ENCODE results near the gene KRTAP4-12.
A peak's percentile ranks its signal among the peaks of the same experiment; 100 is the strongest.
"Not testable (repeated sequence)": the region's sequence is repeated elsewhere in the genome, so short reads cannot be mapped to it uniquely, and the experiment has no call there.

KRTAP4-12 gene

DNA sequence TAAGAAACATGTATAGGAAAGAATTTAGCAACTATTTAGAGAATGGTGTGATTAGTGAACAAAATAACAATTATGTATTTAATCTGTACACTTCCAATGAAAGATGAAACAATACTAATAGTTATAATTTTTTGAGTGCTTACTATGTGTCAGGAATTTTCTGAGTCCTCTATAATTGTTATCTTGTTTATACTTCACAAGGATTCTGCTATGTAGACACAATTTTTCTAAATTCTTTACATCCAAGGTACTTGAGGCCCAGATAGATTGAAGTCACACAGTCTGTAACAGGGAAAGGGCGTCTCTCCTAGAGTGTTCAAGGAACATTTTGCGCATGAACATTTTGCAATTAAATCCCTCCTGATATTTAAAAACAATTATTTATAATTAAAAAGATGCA lies 1.1 kb upstream of the KRTAP4-12 start:
- no peak for DNase-seq (ENCODE audit: low spot score)

DNA sequence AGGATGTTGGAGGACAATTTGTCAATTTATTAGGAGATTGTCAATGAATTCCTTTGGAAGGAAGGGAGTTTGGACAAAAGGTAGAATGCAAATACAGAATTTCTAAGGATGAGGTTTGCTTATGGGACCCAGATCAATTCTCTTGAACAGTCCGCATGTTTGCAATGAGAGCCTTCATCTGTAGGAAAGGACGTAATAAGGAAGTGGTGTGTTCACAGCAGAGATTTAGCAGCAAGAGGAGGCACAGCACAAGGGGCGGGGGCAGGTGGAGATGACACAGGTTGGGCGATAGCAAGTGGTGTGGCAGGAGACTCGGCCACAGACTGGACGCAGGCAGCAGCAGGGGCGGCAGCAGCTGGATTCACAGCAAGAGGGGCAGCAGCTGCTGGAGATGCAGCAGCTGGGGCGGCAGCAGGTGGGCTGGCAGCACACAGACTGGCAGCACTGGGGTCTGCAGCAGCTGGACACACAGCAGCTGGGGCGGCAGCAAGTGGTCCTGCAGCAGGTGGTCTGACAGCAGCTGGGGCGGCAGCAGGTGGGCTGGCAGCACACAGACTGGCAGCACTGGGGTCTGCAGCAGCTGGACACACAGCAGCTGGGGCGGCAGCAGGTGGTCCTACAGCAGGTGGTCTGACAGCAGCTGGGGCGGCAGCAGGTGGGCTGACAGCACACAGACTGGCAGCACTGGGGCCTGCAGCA lies 541 bp downstream of the KRTAP4-12 start:
- not testable (repeated sequence) for DNase-seq (ENCODE audit: low spot score)

DNA sequence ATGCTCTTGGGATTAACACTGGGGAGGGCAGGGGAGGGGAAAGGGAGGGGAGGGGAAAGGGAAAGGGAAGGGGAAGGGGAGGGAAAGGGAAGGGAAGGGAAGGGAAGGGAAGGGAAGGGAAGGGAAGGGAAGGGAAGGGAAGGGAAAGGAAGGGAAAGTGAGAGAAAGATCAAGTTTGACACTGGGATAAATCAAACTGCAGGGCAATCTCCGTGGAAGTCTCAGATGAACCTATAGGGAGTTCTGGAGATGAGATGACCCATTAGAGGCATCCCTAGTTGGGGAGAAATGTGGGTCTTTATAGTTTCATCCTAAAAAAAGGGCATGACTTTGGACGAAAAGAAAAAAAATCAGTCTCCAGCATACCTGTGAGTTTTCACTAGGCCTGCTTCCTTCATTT lies 2.2 kb downstream of the KRTAP4-12 start:
- DNase-seq (ENCODE audit: low spot score), result no peak

DNA sequence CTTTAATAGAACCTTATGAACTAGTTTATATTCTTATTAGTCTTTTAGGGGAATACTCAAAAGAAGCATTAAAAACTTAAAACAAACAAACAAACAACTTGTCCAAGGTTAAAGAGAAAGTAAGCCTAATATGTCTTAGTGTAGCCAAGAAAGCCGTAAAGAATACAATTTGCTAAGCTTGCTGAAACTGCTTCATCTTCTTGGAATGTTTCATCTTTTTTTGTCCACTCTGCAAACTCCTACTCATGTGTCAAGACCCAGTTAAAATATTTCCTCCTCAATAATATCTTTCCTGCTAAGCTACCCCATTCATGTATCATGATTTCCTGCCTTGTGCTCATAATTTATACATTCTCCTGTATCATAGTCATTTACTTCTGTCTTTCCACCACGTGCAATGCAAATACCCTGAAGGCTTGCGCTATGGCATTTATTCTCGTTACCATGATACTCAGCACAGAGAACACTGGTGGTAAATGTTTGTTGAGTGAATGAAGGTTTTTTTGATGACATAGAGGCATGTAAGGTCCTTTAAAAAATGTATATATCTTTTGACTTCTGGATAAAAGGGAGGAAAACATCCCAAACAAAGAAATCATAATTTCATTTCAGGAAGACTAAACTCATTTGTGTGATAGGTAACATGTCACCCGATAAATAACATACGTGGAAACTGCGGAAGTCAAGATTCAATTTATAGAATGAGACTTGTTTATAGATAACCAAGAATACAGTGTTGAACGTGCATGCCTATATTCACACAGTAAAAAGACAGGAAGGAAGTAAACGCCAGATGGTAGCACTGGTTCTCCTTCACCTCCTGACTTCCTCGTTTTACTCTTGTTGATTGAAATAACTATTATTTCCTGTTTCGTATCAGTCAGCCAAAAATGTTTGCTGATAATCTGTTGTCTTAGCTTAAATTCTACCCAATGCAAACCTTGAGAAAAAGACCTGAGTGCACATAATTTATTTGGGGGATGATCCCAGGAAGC lies 4.0 kb downstream of the KRTAP4-12 start:
- not testable (repeated sequence) for DNase-seq (ENCODE audit: low spot score)

DNA sequence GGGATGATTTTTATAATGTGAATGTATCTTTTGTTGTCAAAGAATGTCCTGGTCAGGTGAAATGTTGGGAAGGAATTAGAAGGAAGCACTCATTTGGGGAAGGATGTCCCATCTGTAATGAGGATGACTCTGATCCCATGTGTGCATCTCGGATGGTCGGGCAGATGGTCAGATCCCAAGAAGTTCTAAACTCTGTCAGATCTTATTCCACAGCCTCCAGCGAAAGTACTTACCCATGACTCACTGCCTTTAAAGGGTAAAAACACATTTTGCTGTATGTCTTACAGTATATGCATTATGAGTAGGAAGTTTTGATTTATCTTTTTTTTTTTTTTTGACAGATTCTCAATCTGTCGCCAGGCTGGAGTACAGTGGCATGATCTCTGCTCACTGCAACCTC lies 5.3 kb downstream of the KRTAP4-12 start:
- no peak for DNase-seq (ENCODE audit: low spot score)

DNA sequence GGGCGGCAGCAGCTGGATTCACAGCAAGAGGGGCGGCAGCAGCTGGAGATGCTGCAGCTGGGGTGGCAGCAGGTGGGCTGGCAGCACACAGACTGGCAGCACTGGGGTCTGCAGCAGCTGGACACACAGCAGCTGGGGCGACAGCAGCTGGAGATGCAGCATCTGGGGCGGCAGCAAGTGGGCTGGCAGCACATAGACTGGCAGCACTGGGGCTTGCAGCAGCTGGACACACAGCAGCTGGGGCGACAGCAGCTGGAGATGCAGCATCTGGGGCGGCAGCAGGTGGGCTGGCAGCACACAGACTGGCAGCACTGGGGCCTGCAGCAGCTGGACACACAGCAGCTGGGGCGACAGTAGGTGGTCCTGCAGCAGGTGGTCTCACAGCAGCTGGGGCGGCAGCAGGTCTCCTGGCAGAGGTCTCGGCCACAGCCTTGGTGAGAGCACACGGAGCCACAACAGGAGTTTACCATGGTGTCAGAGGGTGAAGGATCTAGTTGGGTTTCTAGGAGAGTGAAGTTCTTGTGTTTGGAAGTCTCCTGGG lies 6.1 kb downstream of the KRTAP4-12 start, which contains the start of gene KRTAP4-11:
TSS of gene KRTAP4-11 (minus strand) at position 528 of the 541 bp plus-strand sequence. CDS start at position 470, 58 bp downstream.
- DNase-seq (ENCODE audit: low spot score), result not testable (repeated sequence)

DNA sequence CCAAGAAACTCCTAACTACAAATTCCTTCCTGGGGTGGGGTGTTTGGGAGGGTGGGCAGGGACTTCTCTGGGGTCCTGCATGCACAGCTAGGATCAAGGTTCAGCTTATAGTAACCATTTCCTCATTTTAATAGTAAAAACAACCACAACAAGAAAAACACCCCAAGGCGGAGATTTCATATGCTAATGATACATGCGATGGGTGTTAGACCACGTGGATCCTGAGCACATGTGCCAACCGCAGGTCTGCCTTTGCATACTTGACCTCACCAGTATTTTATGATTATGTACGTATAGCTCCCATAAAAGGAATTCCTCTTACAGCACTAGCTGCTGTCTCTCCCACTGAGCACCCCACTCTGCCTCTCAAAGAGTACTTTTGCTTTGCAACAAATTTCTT lies 7.7 kb downstream of the KRTAP4-12 start:
- DNase-seq (ENCODE audit: low spot score), result no peak

DNA sequence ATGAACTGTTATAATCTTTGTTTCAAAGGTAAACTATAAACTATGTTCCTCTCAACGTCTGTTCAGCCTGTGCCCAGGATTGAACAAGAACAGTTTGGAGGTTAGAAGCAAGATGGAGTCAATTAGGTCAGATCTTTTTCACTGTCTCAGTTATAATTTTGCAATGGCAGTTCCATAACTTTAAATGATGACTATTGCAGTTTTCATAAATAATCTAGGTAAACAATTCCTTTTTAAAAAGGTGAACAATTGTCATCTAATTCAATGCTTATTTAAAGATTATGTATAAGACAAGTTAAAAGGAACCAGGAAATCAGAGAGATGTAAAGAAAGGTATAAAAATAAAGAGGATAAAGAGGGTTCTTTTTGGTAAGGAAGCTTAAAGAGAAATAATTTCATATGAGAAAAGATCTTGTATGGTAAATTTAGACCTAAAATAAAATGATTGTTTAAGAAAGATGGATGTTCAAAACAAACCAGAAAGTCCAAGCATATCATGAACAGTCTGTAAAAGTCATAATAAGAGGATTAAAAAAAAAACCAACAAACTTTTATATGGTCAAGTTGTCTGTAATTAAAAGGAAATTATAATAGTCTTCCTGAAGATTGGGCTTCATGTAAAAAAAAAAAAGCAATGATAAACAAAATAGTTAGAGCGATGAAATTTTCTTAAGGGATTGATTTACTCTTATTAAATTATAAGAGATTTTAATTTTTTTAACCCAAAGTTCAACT lies 12.7 kb downstream of the KRTAP4-12 start:
- DNase-seq (ENCODE audit: low spot score), result no peak

DNA sequence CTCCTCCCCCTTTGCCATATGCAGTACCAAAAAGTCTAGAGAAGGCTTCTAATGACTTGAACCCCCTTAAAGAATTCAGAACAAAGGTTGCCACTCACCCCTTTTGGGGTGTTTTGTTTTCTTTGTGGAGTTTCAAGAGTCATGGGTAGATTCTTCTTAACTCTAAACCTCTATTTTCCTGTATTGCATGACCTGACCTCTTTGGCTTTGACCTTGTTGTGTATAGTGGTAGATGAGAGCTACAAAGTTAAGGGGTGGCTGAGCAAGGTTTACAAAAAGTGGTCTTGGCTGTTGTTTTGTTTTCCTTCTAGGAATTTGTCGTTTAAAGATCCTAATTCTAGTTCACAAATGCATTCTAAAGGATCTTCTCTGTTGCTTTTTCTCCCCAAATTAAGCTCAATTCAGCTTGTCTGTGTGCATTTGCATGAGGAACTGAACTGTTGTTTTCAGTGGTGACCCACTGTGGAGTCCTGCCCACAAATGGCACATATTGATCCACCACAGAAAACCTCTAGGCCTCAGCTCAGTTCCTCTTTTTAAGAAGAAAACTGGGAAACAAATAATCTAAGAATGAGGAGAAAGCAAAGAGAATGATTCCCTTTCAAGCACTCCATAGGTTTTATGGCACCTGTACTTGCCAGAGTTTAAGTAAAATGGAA lies 15.1 kb downstream of the KRTAP4-12 start:
- not testable (repeated sequence) for DNase-seq (ENCODE audit: low spot score)

DNA sequence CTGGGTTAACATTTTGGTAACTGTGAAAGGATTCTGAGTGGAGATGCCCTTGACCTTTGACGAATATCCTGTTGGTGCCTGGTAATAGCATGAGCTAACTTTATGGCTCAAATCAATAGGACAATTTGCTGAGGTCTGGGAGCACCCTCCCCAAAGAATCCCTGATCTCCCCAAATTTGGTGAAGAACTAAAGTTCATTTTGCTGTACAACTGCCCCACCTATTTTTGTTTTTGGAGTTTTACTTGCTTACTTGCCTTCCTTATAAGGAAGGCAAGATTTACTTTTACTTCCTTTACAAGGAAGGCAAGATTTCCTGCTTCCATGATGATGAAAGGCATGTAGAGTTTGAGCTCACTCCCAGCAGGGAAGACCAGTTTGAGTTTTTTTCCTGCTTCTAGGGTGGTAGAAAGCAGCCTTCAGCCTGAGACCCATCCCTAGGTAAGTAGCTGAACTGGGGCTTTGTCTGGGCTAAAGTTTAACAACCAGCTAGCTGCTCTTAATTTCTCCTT lies 16.0 kb downstream of the KRTAP4-12 start:
- DNase-seq (ENCODE audit: low spot score), result no peak

DNA sequence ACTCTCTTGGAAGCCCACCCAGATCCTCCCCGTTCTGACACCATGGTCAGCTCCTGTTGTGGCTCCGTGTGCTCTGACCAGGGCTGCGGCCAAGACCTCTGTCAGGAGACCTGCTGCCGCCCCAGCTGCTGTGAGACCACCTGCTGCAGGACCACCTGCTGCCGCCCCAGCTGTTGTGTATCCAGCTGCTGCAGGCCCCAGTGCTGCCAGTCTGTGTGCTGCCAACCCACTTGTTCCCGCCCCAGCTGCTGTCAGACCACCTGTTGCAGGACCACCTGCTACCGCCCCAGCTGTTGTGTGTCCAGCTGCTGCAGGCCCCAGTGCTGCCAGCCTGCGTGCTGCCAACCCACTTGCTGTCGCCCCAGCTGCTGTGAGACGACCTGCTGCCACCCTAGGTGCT lies 18.6 kb downstream of the KRTAP4-12 start, which contains the start of gene KRTAP4-9:
TSS of gene KRTAP4-9 (plus strand) at position 43 of the 400 bp plus-strand sequence. CDS start at position 43, 0 bp downstream.
- DNase-seq (ENCODE audit: low spot score), result not testable (repeated sequence)

DNA sequence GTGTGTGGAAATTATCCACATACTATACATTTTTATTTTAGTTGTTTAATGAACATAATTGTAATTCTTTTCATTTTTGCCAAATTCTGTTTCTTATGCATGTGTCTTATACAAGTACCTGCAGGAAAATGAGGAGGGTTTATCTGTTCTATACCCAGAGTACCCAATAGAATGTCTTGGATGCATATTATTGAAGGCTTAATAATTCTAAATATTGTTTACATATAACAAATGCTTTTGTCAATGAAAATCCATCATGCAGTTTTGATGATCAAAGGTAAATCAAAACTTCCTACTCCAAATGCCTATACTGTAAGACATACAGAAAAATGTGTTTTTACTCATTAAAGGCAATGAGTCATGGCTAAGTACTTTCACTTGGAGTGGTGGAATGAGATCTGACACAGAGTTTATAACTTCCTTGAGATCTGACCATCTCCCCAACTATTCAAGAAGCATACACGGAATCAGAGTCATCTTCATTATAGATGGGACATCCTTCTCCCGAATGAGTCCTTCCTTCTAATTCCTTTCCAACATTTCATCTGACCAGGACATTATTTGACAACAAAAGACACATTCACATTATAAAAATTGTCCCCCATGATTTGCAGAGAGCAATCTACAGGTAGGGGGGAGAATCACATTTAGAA lies 19.5 kb downstream of the KRTAP4-12 start:
- not testable (repeated sequence) for DNase-seq (ENCODE audit: low spot score)

DNA sequence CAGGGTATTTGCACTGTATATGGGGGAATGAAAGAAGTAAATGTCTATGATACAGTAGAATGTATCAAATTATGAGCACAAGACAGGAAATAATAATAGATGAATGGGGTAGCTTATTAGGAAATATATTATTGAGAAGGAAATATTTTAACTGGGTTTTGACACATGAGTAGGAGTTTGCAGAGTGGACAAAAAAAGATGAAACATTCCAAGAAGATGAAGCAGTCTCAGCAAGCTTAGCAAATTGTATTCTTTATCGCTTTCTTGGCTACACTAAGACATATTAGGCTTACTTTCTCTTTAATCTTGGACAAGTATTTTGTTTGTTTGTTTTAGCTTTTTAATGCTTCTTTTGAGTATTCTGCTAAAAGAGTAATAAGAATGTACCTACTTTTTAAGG lies 20.1 kb downstream of the KRTAP4-12 start:
- no peak for DNase-seq (ENCODE audit: low spot score)

DNA sequence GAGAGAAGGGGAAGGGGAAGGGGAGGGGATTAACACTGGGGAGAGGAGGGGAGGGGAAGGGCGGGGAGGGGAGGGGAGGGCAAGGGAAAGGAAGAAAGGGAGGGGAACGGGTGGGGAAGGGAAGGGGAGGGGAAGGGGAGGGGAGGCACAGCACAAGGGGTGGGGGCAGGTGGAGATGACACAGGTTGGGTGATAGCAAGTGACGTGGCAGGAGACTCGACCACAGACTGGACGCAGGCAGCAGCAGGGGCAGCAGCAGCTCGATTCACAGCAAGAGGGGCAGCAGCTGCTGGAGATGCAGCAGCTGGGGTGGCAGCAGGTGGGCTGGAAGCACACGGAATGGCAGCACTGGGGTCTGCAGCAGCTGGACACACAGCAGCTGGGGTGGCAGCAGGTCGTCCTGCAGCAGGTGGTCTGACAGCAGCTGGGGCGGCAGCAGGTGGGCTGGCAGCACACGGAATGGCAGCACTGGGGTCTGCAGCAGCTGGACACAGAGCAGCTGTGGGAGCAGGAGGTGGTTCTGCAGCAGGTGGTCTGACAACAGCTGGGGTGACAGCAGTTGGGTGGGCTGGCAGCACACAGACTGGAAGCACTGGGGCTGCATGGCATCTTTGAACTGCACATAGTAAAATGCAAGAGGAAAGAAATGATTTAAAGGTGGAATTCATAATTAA lies 22.3 kb downstream of the KRTAP4-12 start, which contains the start of gene KRTAP4-16:
TSS of gene KRTAP4-16 (minus strand) at position 624 of the 674 bp plus-strand sequence. CDS start at position 624, 0 bp downstream.
- DNase-seq (ENCODE audit: low spot score), result no peak

DNA sequence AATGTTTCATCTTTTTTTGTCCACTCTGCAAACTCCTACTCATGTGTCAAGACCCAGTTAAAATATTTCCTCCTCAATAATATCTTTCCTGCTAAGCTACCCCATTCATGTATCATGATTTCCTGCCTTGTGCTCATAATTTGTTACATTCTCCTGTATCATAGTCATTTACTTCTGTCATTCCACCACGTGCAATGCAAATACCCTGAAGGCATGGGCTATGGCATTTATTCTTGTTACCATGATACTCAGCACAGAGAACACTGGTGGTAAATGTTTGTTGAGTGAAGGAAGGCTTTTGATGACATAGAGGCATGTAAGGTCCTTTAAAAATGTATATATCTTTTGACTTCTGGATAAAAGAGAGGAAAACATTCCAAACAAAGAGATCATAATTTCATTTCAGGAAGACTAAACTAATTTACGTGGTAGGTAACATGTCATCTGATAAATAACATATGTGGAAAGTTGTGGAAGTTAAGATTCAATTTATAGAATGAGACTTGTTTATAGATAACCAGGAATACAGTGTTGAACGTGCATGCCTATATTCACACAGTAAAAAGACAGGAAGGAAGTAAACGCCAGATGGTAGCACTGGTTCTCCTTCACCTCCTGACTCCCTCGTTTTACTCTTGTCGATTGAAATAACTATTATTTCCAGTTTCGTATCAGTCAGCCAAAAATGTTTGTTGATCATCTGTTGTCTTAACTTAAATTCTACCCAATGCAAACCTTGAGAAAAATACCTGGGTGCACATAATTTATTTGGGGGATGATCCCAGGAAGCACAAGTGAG lies 24.1 kb downstream of the KRTAP4-12 start:
- DNase-seq (ENCODE audit: low spot score), result not testable (repeated sequence)

DNA sequence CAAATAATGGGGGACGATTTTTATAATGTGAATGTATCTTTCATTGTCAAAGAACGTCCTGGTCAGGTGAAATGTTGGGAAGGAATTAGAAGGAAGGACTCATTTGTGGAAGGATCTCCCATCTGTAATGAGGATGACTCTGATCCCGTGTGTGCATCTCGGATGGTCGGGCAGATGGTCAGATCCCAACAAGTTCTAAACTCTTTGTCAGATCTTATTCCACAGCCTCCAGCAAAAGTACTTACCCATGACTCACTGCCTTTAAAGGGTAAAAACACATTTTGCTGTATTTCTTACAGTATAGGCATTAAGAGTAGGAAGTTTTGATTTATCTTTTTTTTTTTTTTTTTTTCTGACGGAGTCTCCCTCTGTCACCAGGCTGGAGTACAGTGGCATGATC lies 25.5 kb downstream of the KRTAP4-12 start:
- DNase-seq (ENCODE audit: low spot score), result peak; percentile 25

DNA sequence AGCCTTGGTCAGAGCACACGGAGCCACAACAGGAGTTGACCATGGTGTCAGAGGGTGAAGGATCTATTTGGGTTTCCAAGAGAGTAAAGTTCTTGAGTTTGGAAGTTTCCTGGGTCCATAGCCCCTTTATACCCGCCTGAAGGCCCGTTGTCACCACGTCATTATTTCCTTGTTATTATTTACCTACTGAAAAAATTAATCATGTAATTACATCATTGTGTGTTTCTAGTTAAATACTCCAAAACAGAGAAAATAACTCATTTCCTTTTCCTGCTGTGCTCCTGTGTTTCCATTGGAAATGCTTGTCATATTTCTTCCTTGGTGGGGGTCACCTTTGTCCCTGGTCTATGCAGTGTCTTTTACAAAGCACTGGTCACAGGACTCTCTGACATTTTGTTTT lies 25.9 kb downstream of the KRTAP4-12 start, which contains the start of gene KRTAP4-8:
TSS of gene KRTAP4-8 (minus strand) at position 101 of the 400 bp plus-strand sequence. CDS start at position 43, 58 bp downstream.
- no peak for DNase-seq (ENCODE audit: low spot score)

DNA sequence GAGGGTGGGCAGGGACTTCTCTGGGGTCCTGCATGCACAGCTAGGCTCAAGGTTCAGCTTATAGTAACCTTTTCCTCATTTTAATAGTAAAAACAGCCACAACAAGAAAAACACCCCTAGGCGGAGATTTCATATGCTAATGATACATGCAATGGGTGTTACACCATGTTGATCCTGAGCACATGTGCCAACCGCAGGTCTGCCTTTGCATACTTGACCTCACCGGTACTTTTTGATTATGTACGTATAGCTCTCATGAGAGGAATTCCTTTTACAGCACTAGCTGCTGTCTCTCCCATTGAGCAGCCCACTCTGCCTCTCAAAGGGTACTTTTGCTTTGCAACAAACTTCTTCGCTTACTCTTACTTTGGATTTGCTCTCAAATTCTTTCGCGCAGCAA lies 27.9 kb downstream of the KRTAP4-12 start:
- no peak for DNase-seq (ENCODE audit: low spot score)
